HUDEP-2 (cell line): ENCODE data around the gene CCDC34.
A peak's percentile ranks its signal among the peaks of the same experiment; 100 is the strongest.

ENCODE experiments used
- DNase-seq, 76 experiments: peaks; one replicate each; lab custom pipeline; 2025; ENCODE audit not compliant: unreplicated experiment in 76 of 76; lab: John Stamatoyannopoulos, UW

Gene CCDC34

GRCh38 chr11:27362749-27363575 is at the start of gene CCDC34:
CCDC34 (minus strand) TSS chr11:27363215; CDS start chr11:27363194, 21 bp downstream.
- DNase-seq, result peak in 74 of 76 experiments; percentile 25 to 90 (median 78)

GRCh38 chr11:27412192-27412691 is 49.2 kb upstream of the CCDC34 start:
- no peak for DNase-seq

- DNase-seq, result no peak
Observed at GRCh38 chr11:27411328-27411727, 48.3 kb upstream of the CCDC34 start.

- no peak for DNase-seq
Observed at GRCh38 chr11:27410272-27410671, 47.3 kb upstream of the CCDC34 start.

- DNase-seq, result no peak
Observed at GRCh38 chr11:27409742-27410141, 46.7 kb upstream of the CCDC34 start.

- no peak for DNase-seq
Observed at GRCh38 chr11:27409049-27409448, 46.0 kb upstream of the CCDC34 start.

- DNase-seq, result no peak
Observed at GRCh38 chr11:27408246-27408800, 45.3 kb upstream of the CCDC34 start.

GRCh38 chr11:27406498-27407354 is 43.7 kb upstream of the CCDC34 start:
- DNase-seq, result peak in 10 of 76 experiments; percentile 9 to 22 (median 14)

GRCh38 chr11:27405134-27405533 is 42.1 kb upstream of the CCDC34 start:
- no peak for DNase-seq

GRCh38 chr11:27404427-27404826 is 41.4 kb upstream of the CCDC34 start:
- no peak for DNase-seq

- DNase-seq, result no peak
Observed at GRCh38 chr11:27403195-27403594, 40.2 kb upstream of the CCDC34 start.

GRCh38 chr11:27402450-27402849 is 39.4 kb upstream of the CCDC34 start:
- no peak for DNase-seq

GRCh38 chr11:27401833-27402316 is 38.9 kb upstream of the CCDC34 start:
- DNase-seq, result no peak

- DNase-seq, result no peak
Observed at GRCh38 chr11:27401280-27401832, 38.3 kb upstream of the CCDC34 start.

GRCh38 chr11:27398400-27398770 is 35.4 kb upstream of the CCDC34 start:
- no peak for DNase-seq

- DNase-seq, result no peak
Observed at GRCh38 chr11:27397624-27398399, 34.8 kb upstream of the CCDC34 start.

- no peak for DNase-seq
Observed at GRCh38 chr11:27396259-27396839, 33.3 kb upstream of the CCDC34 start.

GRCh38 chr11:27395556-27396258 is 32.7 kb upstream of the CCDC34 start:
- no peak for DNase-seq

- DNase-seq, result no peak
Observed at GRCh38 chr11:27394781-27395228, 31.8 kb upstream of the CCDC34 start.
